GM06990 (cell line): ENCODE measurements around the gene FERMT3.
A peak's percentile ranks its signal among the peaks of the same experiment; 100 is the strongest.

Source experiments
- DNase-seq: peaks from one replicate; pipeline ENCODE4 v3.0.0-alpha.2; 2011; ENCODE audit not compliant: insufficient read length; ENCODE audit errors: extremely low read depth
- H3K27me3 ChIP-seq: replicated peaks from 2 replicates; pipeline ENCODE4 v1.6.0; 2011; ENCODE audit warnings: low read length; ENCODE audit not compliant: control insufficient read depth, insufficient read depth
- H3K36me3 ChIP-seq: 2 replicates; pipeline ENCODE4 v1.5.1; 2011; ENCODE audit warnings: low read length; ENCODE audit not compliant: control insufficient read depth, insufficient read depth
- H3K4me3 ChIP-seq: replicated peaks from 2 replicates; pipeline ENCODE4 v1.5.1; 2011; ENCODE audit warnings: low read depth, mild to moderate bottlenecking, control low read depth, low read length
- CTCF ChIP-seq: IDR thresholded peaks from 2 replicates; pipeline ENCODE4 v1.5.1; 2011; ENCODE audit warnings: low read length, control low read depth, mild to moderate bottlenecking, inconsistent platforms; ENCODE audit not compliant: insufficient read depth, poor library complexity, severe bottlenecking

Gene FERMT3

GRCh38 chr11:64252003-64252872, 45.7 kb downstream of the FERMT3 start:
- DNase-seq = no peak
- peak; percentile 52 for TF ChIP-seq CTCF
- Histone ChIP-seq H3K27me3 (no peaks in the 10 kb centered on the region), H3K4me3 (peak overlapping the region; percentile 71), H3K36me3 (peaks cover 8% of the 10 kb centered on the region)

- Histone ChIP-seq H3K36me3 (peaks cover 8% of the 10 kb centered on the region), H3K4me3 (no peak overlapping the region), H3K27me3 (no peaks in the 10 kb centered on the region)
- TF ChIP-seq CTCF = no peak
- DNase-seq = no peak
These were observed 46.5 kb downstream of the FERMT3 start for GRCh38 chr11:64253043-64253442.

DNA sequence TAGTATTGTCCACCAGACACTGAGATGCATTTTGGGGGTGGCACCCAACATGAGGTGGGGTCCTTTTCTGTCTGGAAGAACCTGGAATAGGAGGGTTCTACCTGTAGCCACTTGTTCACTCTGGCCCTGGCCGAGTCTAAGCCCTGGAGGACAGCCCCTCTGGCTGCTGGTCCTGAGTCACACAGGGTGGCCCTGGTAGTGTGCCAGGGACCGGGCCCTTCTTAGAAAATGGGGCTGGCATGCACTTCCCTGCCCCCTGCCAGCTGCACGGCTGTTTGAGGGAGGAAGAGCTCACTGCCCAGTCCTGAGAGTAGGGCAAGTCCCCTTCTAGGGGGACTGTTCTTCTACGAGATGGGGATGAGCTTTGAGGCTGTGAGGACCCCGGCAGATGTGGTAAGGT, 47.0 kb downstream of the FERMT3 start:
- no peak overlapping the region for H3K4me3 ChIP-seq
- TF ChIP-seq CTCF = no peak
- peaks cover 9% of the 10 kb centered on the region for H3K36me3 ChIP-seq
- no peak for DNase-seq
- no peaks in the 10 kb centered on the region for H3K27me3 ChIP-seq

DNA sequence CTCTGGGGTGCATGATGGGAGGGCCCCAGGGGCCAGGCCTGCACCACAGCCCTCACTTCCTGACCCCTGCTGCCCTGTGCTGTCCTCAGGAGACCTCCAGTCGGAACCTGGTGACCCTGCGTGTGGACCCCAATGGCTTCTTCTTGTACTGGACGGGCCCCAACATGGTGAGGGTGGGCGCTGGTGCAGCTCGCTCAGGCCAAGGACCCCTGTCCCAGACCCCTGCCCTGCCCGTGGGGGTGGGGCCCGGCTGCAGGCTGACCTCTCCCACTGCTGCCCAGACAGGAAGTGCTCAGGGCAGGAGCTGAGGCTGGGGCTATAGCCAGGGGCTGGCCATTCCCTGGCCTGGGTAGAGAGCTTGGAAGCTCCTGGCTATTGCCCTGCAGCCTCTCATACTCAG, 47.8 kb downstream of the FERMT3 start:
- DNase-seq = no peak
- TF ChIP-seq CTCF = no peak
- H3K4me3 ChIP-seq = no peak overlapping the region
- no peaks in the 10 kb centered on the region for H3K27me3 ChIP-seq
- peaks cover 11% of the 10 kb centered on the region for H3K36me3 ChIP-seq

DNA sequence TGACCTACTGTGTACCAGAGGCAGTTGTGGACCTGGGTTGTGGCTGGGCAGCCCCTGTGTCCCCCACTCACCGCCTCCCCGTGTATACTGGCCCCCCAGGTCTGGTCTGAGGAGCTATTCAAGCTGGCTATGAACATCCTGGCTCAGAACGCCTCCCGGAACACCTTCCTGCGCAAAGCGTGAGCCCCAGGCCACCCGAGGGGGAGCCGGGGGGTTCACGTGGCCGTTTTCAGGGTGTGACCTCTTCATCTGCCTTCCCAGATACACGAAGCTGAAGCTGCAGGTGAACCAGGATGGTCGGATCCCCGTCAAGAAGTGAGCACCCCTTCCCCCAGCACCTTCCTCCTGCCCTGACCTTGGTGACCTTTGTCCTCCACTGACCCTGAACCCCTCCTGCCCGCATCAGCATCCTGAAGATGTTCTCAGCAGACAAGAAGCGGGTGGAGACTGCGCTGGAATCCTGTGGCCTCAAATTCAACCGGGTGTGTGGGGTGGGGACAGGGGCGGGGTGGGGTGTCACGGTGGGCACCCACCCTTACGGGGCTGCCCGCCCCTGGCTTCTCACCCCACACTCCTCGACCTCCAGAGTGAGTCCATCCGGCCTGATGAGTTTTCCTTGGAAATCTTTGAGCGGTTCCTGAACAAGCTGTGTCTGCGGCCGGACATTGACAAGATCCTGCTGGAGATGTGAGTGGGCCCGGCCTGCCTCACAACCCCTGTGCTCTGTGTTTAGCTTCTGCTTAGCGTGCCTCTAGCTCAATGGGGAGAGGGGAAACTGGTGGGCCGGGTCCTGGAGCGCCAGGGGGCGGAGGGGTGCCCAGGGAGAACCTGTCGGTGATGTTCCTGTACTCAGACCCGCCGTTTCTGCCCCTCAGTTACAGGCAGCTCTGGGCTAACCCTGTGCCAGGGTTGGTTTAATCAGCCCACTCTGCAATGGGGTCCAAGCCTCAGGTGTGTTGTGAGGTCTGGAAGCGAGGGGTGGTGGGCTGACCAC, 48.9 kb downstream of the FERMT3 start:
- TF ChIP-seq CTCF = no peak
- no peak overlapping the region for H3K4me3 ChIP-seq
- H3K27me3 ChIP-seq = no peaks in the 10 kb centered on the region
- no peak for DNase-seq
- H3K36me3 ChIP-seq = peaks cover 11% of the 10 kb centered on the region
